HCT116 (cell line): ENCODE data around the gene IL11RA. TPM values are rescaled to one million over a fixed set of nuclear protein-coding genes. Genes with fewer than 3 reads are reported as not detected.

Experiments
- ATAC-seq: fragments of 200-7000 bp; cut with Tn5 transposase; 2 replicates; pipeline ENCODE4 v1.9.1; 2020; ENCODE audit warnings: mild to moderate bottlenecking, moderate library complexity
- BruUV-seq: library from RNA; stranded (reverse); fragments of 400-500 nt; replicated peaks from 2 replicates; lab custom pipeline; 2021; lab: Mats Ljungman, UMichigan
- CTCF ChIA-PET: fragments of 300-600 bp; sonication (Branson Sonifier 250); formaldehyde crosslinking; loops from one replicate; lab custom pipeline; 2021; ENCODE audit warnings: antibody characterized with exemption; lab: Charles Lee
- POLR2A ChIA-PET: fragments of 300-600, 350-600 bp; sonication (Branson Sonifier 250); formaldehyde crosslinking; loops from one replicate; lab custom pipeline; 2021; ENCODE audit warnings: antibody characterized with exemption; lab: Charles Lee
- RAD21 ChIA-PET, 2 experiments: fragments of 300-600 bp; sonication (Branson Sonifier 250); formaldehyde crosslinking; loops; one replicate each; lab custom pipeline; 2023; ENCODE audit warnings: low total read pairs in 2 of 2; ENCODE audit not compliant: uncharacterized antibody in 2 of 2, unreplicated experiment in 2 of 2, low non-redundant PET in 1 of 2; lab: Charles Lee
- DNase-seq: peaks from one replicate; pipeline ENCODE4 v3.0.0-alpha.2; 2010; ENCODE audit warnings: low read depth, low spot score
- H2AFZ ChIP-seq: fragments of 200-600 bp; shearing (Covaris generic), sonication (generic); 2 replicates; pipeline ENCODE4 v1.6.1; 2017; ENCODE audit warnings: low read depth, mixed run types, mixed read lengths, antibody characterized with exemption, low read length; ENCODE audit not compliant: poor library complexity, severe bottlenecking
- H3K27ac ChIP-seq: 2 replicates; pipeline ENCODE4 v1.5.1; 2012; ENCODE audit warnings: low read depth, low read length
- H3K27me3 ChIP-seq: fragments of 200-600 bp; sonication (generic); 2 replicates; pipeline ENCODE4 v1.6.1; 2016; ENCODE audit warnings: mixed run types, low read length, mixed read lengths; ENCODE audit not compliant: insufficient read depth
- H3K36me3 ChIP-seq, 2 experiments: fragments of 200-500 bp in 1 of 2; fragments of 200-600 bp in 1 of 2; sonication (Bioruptor generic) in 1 of 2; sonication (generic) in 1 of 2; 2 replicates each; pipeline versions ENCODE4 v1.5.1 to v1.6.1; 2014 to 2016; ENCODE audit warnings: low read length in 2 of 2, inconsistent platforms in 1 of 2, mixed read lengths in 1 of 2, mixed run types in 1 of 2; ENCODE audit not compliant: insufficient read depth in 2 of 2, control insufficient read depth in 1 of 2
- H3K4me1 ChIP-seq, 2 experiments: fragments of 200-600 bp in 1 of 2; sonication (generic) in 1 of 2; 2 replicates each; pipeline versions ENCODE4 v1.5.1 to v1.6.1; 2012 to 2017; ENCODE audit warnings: low read length in 2 of 2, inconsistent platforms in 1 of 2, mild to moderate bottlenecking in 1 of 2, mixed read lengths in 1 of 2, mixed run types in 1 of 2, moderate library complexity in 1 of 2; ENCODE audit not compliant: insufficient read depth in 2 of 2, control insufficient read depth in 1 of 2
- H3K4me2 ChIP-seq: fragments of 200-600 bp; sonication (generic); 2 replicates; pipeline ENCODE4 v1.6.1; 2017; ENCODE audit warnings: mixed run types, low read length, mixed read lengths
- H3K4me3 ChIP-seq, 2 experiments: fragments of 200-600 bp in 1 of 2; sonication (generic) in 1 of 2; replicated peaks in 1 of 2; 2 replicates each; pipeline ENCODE4 v1.5.1; 2011 to 2016; ENCODE audit warnings: low read length in 2 of 2, control low read depth in 1 of 2, low read depth in 1 of 2, mild to moderate bottlenecking in 1 of 2, mixed read lengths in 1 of 2, mixed run types in 1 of 2
- H3K79me2 ChIP-seq: fragments of 200-600 bp; sonication (generic); 2 replicates; pipeline ENCODE4 v1.6.1; 2017; ENCODE audit warnings: mild to moderate bottlenecking, mixed run types, low read length, moderate library complexity, mixed read lengths; ENCODE audit not compliant: insufficient read depth
- H3K9ac ChIP-seq: fragments of 200-600 bp; sonication (generic); 2 replicates; pipeline ENCODE4 v1.6.1; 2016; ENCODE audit warnings: low read length, mixed read lengths
- H3K9me2 ChIP-seq: fragments of 200-600 bp; sonication (generic), shearing (Covaris generic); 2 replicates; pipeline ENCODE4 v1.6.1; 2017; ENCODE audit warnings: mixed run types, mild to moderate bottlenecking, moderate library complexity; ENCODE audit not compliant: insufficient read depth
- H3K9me3 ChIP-seq, 2 experiments: fragments of 200-500 bp in 1 of 2; fragments of 200-600 bp in 1 of 2; sonication (Bioruptor generic) in 1 of 2; sonication (generic) in 1 of 2; 2 replicates each; pipeline ENCODE4 v1.6.1; 2014 to 2017; ENCODE audit warnings: low read length in 2 of 2, mixed read lengths in 2 of 2, inconsistent platforms in 1 of 2, low read depth in 1 of 2, mild to moderate bottlenecking in 1 of 2, mixed run types in 1 of 2, moderate library complexity in 1 of 2; ENCODE audit not compliant: control insufficient read depth in 1 of 2, insufficient read depth in 1 of 2
- H4K20me1 ChIP-seq: fragments of 200-600 bp; sonication (generic), shearing (Covaris generic); 2 replicates; pipeline ENCODE4 v1.6.1; 2017; ENCODE audit warnings: mixed run types, mild to moderate bottlenecking, moderate library complexity; ENCODE audit not compliant: insufficient read depth
- CBX3 ChIP-seq: IDR thresholded peaks from 2 replicates; pipeline ENCODE4 v1.6.1; 2012; ENCODE audit warnings: low read depth
- CEBPB ChIP-seq: IDR thresholded peaks from 2 replicates; pipeline ENCODE4 v1.6.1; 2012; ENCODE audit warnings: low read depth
- CTCF ChIP-seq, 3 experiments: fragments of 200-600 bp in 1 of 3; sonication (generic) in 1 of 3; IDR thresholded peaks in 2 of 3; conservative IDR thresholded peaks in 1 of 3; 2 replicates each; pipeline ENCODE4 v1.5.1; 2012 to 2017; ENCODE audit warnings: low read depth in 2 of 3, low read length in 2 of 3, antibody characterized with exemption in 1 of 3, borderline replicate concordance in 1 of 3, control low read depth in 1 of 3, mild to moderate bottlenecking in 1 of 3, mixed read lengths in 1 of 3, mixed run types in 1 of 3, moderate library complexity in 1 of 3; ENCODE audit not compliant: insufficient read depth in 1 of 3
- EGR1 ChIP-seq: IDR thresholded peaks from 2 replicates; pipeline ENCODE4 v1.6.1; 2012; ENCODE audit warnings: low read depth
- ELF1 ChIP-seq: IDR thresholded peaks from 2 replicates; pipeline ENCODE4 v1.6.1; 2012; ENCODE audit warnings: low read depth, borderline replicate concordance
- EZH2 ChIP-seq: fragments of 200-600 bp; sonication (generic); IDR thresholded peaks from 2 replicates; pipeline ENCODE4 v1.6.1; 2017; ENCODE audit warnings: antibody characterized with exemption, mixed run types
- EZH2phosphoT487 ChIP-seq: fragments of 200-600 bp; IDR thresholded peaks from 2 replicates; pipeline ENCODE4 v1.6.1; 2018; ENCODE audit warnings: antibody characterized with exemption, borderline replicate concordance
- FOSL1 ChIP-seq: IDR thresholded peaks from 2 replicates; pipeline ENCODE4 v1.6.1; 2012; ENCODE audit warnings: low read depth
- JUND ChIP-seq: IDR thresholded peaks from 2 replicates; pipeline ENCODE4 v1.6.1; 2012
- MAX ChIP-seq: IDR thresholded peaks from 2 replicates; pipeline ENCODE4 v1.6.1; 2012
- POLR2A ChIP-seq: IDR thresholded peaks from 2 replicates; pipeline ENCODE4 v1.7.0; 2011; ENCODE audit warnings: borderline replicate concordance; ENCODE audit not compliant: insufficient read depth, insufficient read length; ENCODE audit errors: extremely low read depth
- RAD21 ChIP-seq: IDR thresholded peaks from 2 replicates; pipeline ENCODE4 v1.6.1; 2012; ENCODE audit warnings: low read depth, mild to moderate bottlenecking
- REST ChIP-seq: IDR thresholded peaks from 2 replicates; pipeline ENCODE4 v1.6.1; 2012; ENCODE audit warnings: low read depth
- SIN3A ChIP-seq: IDR thresholded peaks from 2 replicates; pipeline ENCODE4 v1.6.1; 2012; ENCODE audit warnings: low read depth
- SP1 ChIP-seq: IDR thresholded peaks from 2 replicates; pipeline ENCODE4 v1.6.1; 2012; ENCODE audit warnings: low read depth
- SRF ChIP-seq: IDR thresholded peaks from 2 replicates; pipeline ENCODE4 v1.6.1; 2012; ENCODE audit warnings: low read depth
- TCF7L2 ChIP-seq: IDR thresholded peaks from 2 replicates; pipeline ENCODE4 v1.7.0; 2011; ENCODE audit warnings: borderline replicate concordance, inconsistent platforms; ENCODE audit not compliant: insufficient read depth, insufficient read length; ENCODE audit errors: extremely low read depth
- YY1 ChIP-seq: IDR thresholded peaks from 2 replicates; pipeline ENCODE4 v1.6.1; 2011; ENCODE audit warnings: low read length, low read depth, moderate library complexity, mild to moderate bottlenecking; ENCODE audit not compliant: insufficient replicate concordance; ENCODE audit errors: extremely low read depth
- intact Hi-C: fragments of 100-400 bp; cut with micrococcal nuclease; formaldehyde crosslinking; loops from 2 replicates; pipeline ENCODE4 v1.10.0; 2022
- total RNA-seq: library from RNA; stranded (reverse); gene quantifications from one replicate; pipeline ENCODE4 v1.2.1, GENCODE V29; 2021; ENCODE audit not compliant: unreplicated experiment

IL11RA gene
- total RNA-seq, 1 experiment from 2014 or later = 10.6 TPM

GRCh38 chr9:34647651-34648050, 4.3 kb upstream of the IL11RA start (continued):
- TF ChIP-seq ELF1 = no peak
- TF ChIP-seq EZH2phosphoT487 = no peak
- TF ChIP-seq SP1 = no peak
- no peak for TF ChIP-seq CTCF (IDR thresholded peaks at IDR 0.05 in 2 of 3, conservative IDR thresholded peaks at IDR 0.05 in 1 of 3; ENCODE audit: borderline replicate concordance in 1 of 3, insufficient read depth in 1 of 3, low read depth in 2 of 3, low read length in 2 of 3)
- no peak for TF ChIP-seq TCF7L2

GRCh38 chr9:34648673-34649072, 3.3 kb upstream of the IL11RA start:
- Histone ChIP-seq H3K4me1 (peaks cover 25 to 54% of the 10 kb centered on the region in 2 experiments), H3K4me3 (no peak overlapping the region), H3K27ac (no peak overlapping the region), H2AFZ (no peak overlapping the region)
- RAD21 ChIA-PET = no interaction called here
- intact Hi-C loops = no loop called here
- TF ChIP-seq EZH2 (no peak), SP1 (no peak), CEBPB (no peak), CTCF (IDR thresholded peaks at IDR 0.05 in 2 of 3, conservative IDR thresholded peaks at IDR 0.05 in 1 of 3; ENCODE audit: borderline replicate concordance in 1 of 3, insufficient read depth in 1 of 3, low read depth in 2 of 3, low read length in 2 of 3) (no peak), TCF7L2 (no peak), SIN3A (no peak), CBX3 (no peak), FOSL1 (no peak), EZH2phosphoT487 (no peak), EGR1 (no peak), POLR2A (no peak), YY1 (no peak), MAX (no peak), REST (no peak), JUND (no peak), ELF1 (no peak), RAD21 (no peak), SRF (no peak)
- TF ChIP-seq, all 23 proteins: peak for 0
- Histone ChIP-seq H3K36me3 (peaks cover 0 to 6% of the 10 kb centered on the region in 2 experiments; a peak in 1 of 4 replicates), H3K9me3 (no peaks in the 10 kb centered on the region), H3K9ac (no peak overlapping the region), H3K9me2 (no peaks in the 10 kb centered on the region), H3K27me3 (no peaks in the 10 kb centered on the region), H3K79me2 (peaks cover 6% of the 10 kb centered on the region; the same call in 1 of the 2 replicates), H3K4me2 (no peak overlapping the region), H4K20me1 (no peaks in the 10 kb centered on the region)
- ChIA-PET CTCF (no interaction called here), POLR2A (no interaction called here)
- no peak for DNase-seq
- ATAC-seq = no peak
- no TSS peak for BruUV-seq
